Posterior vena cava (tissue), 2 donors: Measurements from ENCODE around the gene TRMT10C. TPM values are rescaled to one million over a fixed set of nuclear protein-coding genes. Genes with fewer than 3 reads are reported as not detected.
"Not testable (repeated sequence)": the region's sequence is repeated elsewhere in the genome, so short reads cannot be mapped to it uniquely, and the experiment has no call there.

Experiments
- DNase-seq: peaks from one replicate; pipeline ENCODE4 v3.0.0-alpha.2; 2020; ENCODE audit warnings: low spot score
- intact Hi-C, 2 donors: fragments of 100-400 bp; cut with DNase I; formaldehyde crosslinking; loops; one replicate each; pipeline versions ENCODE4 v1.14.1 to v1.14.2; 2022 to 2023
- long read RNA-seq, 2 donors: library from polyadenylated mRNA; unstranded; transcript quantifications; one replicate each; pipeline ENCODE4 v2.0.0, GENCODE V29; 2020 to 2021
- total RNA-seq, 2 donors: library from RNA; stranded (reverse); fragmentation: NEBNext Ultra II Directional; extraction: Animal tissue kit (Norgen Biotek cat#: 25700); gene quantifications; one replicate each; pipeline ENCODE4 v1.2.1, GENCODE V29; 2021
- donor health status: DM: yes; HTN: yes; CAD: no.
- donor health status: DM: yes; HTN: yes; CAD: no.

Gene TRMT10C
- 10 to 100 TPM; 14.6 to 15.2 TPM for total RNA-seq
- long read RNA-seq, donor 1, transcript TRMT10C-201 (2 exons, 1,819 nt), result major isoform, 9 of 9 reads
- long read RNA-seq, donor 1, partial matches to known transcripts, result 0 of 9 reads
- long read RNA-seq, donor 1, other reads (novel, unspliced or antisense), result 0 of 9 reads
- long read RNA-seq, donor 2, transcript TRMT10C-201 (2 exons, 1,819 nt), result major isoform, 14 of 15 reads
- long read RNA-seq, donor 2, partial matches to known transcripts, result 0 of 15 reads
- long read RNA-seq, donor 2, other reads (novel, unspliced or antisense), result 1 of 15 reads

- DNase-seq, result peak; percentile 98
- intact Hi-C loops, result no loop called here
Measured at GRCh38 chr3:101561630-101562328, at the start of gene TRMT10C. TSS of gene TRMT10C (plus strand) at chr3:101561868. CDS start at chr3:101564782, 2,914 bp downstream.

GRCh38 chr3:101512396-101512645 is 49.3 kb upstream of the TRMT10C start:
- intact Hi-C loops, result no loop called here
- no peak for DNase-seq

GRCh38 chr3:101512646-101513418 is 48.8 kb upstream of the TRMT10C start, which contains the start of gene SENP7:
TSS of gene SENP7 (minus strand) at chr3:101513212. CDS start at chr3:101513130, 82 bp downstream.
- DNase-seq, result peak; percentile 96
- intact Hi-C loops, result no loop called here

GRCh38 chr3:101513419-101513986 is 48.2 kb upstream of the TRMT10C start:
- DNase-seq, result no peak
- intact Hi-C loops, result no loop called here

GRCh38 chr3:101518421-101518871 is 43.2 kb upstream of the TRMT10C start:
- no peak for DNase-seq
- intact Hi-C loops, result no loop called here

- no peak for DNase-seq
- intact Hi-C loops, result no loop called here
Measured at GRCh38 chr3:101519685-101520365, 41.8 kb upstream of the TRMT10C start.

GRCh38 chr3:101521211-101521701 is 40.4 kb upstream of the TRMT10C start:
- DNase-seq, result no peak
- intact Hi-C loops, result no loop called here

- intact Hi-C loops, result no loop called here
- DNase-seq, result no peak
Measured at GRCh38 chr3:101527441-101527840, 34.2 kb upstream of the TRMT10C start.

- intact Hi-C loops, result no loop called here
- DNase-seq, result no peak
Measured at GRCh38 chr3:101527906-101528305, 33.8 kb upstream of the TRMT10C start.

GRCh38 chr3:101529816-101530685 is 31.6 kb upstream of the TRMT10C start:
- no peak for DNase-seq
- intact Hi-C loops, result no loop called here

GRCh38 chr3:101530686-101531047 is 31.0 kb upstream of the TRMT10C start:
- no peak for DNase-seq
- intact Hi-C loops, result no loop called here

GRCh38 chr3:101531473-101532086 is 30.1 kb upstream of the TRMT10C start:
- DNase-seq, result no peak
- intact Hi-C loops, result no loop called here

- DNase-seq, result no peak
- intact Hi-C loops, result no loop called here
Measured at GRCh38 chr3:101532783-101533602, 28.7 kb upstream of the TRMT10C start.

GRCh38 chr3:101533603-101533968 is 28.1 kb upstream of the TRMT10C start:
- intact Hi-C loops, result no loop called here
- no peak for DNase-seq

- intact Hi-C loops, result loop anchor here in 1 of 2 donors (5.0 kb wide), 1 partner anchor 1588 kb away; no protein-coding TSS in a partner anchor
- no peak for DNase-seq
Measured at GRCh38 chr3:101535221-101535620, 26.4 kb upstream of the TRMT10C start.

GRCh38 chr3:101536266-101536665 is 25.4 kb upstream of the TRMT10C start:
- intact Hi-C loops, result loop anchor here in 1 of 2 donors (5.0 kb wide), 1 partner anchor 1589 kb away; no protein-coding TSS in a partner anchor
- no peak for DNase-seq

GRCh38 chr3:101536955-101537354 is 24.7 kb upstream of the TRMT10C start:
- intact Hi-C loops, result loop anchor here in 1 of 2 donors (5.0 kb wide), 1 partner anchor 1590 kb away; no protein-coding TSS in a partner anchor
- DNase-seq, result not testable (repeated sequence)
